GM23338 (cell line): ENCODE results near the gene ALG14. TPM values are rescaled to one million over a fixed set of nuclear protein-coding genes. Genes with fewer than 3 reads are reported as not detected.

Experiments used
- ATAC-seq: fragments of 200-7000 bp; cut with Tn5 transposase; 3 replicates; pipeline ENCODE4 v1.9.1; 2020
- DNase-seq: peaks from one replicate; pipeline ENCODE4 v3.0.0-alpha.2; 2015; ENCODE audit warnings: low spot score
- H2AFZ ChIP-seq: fragments of 200-600 bp; sonication (generic); 2 replicates; pipeline ENCODE4 v1.8.0; 2016; ENCODE audit warnings: antibody characterized with exemption, mild to moderate bottlenecking, moderate library complexity
- H3F3A ChIP-seq: fragments of 200-600 bp; sonication (generic); replicated peaks from 2 replicates; pipeline ENCODE4 v1.8.0; 2017; ENCODE audit warnings: antibody characterized with exemption, mixed run types, low read depth
- H3K27ac ChIP-seq: fragments of 200-600 bp; sonication (generic); 2 replicates; pipeline ENCODE4 v1.6.1; 2016; ENCODE audit warnings: low read depth
- H3K27me3 ChIP-seq: fragments of 200-600 bp; sonication (generic); 2 replicates; pipeline ENCODE4 v1.8.0; 2016; ENCODE audit warnings: mild to moderate bottlenecking, mixed run types, moderate library complexity; ENCODE audit not compliant: insufficient read depth
- H3K36me3 ChIP-seq: fragments of 200-600 bp; sonication (generic); 2 replicates; pipeline ENCODE4 v1.8.0; 2016; ENCODE audit warnings: mild to moderate bottlenecking; ENCODE audit not compliant: insufficient read depth
- H3K4me1 ChIP-seq: fragments of 200-600 bp; sonication (generic); 2 replicates; pipeline ENCODE4 v1.8.0; 2016; ENCODE audit warnings: mild to moderate bottlenecking, moderate library complexity; ENCODE audit not compliant: insufficient read depth
- H3K4me2 ChIP-seq: fragments of 200-600 bp; sonication (generic); 2 replicates; pipeline ENCODE4 v1.7.1; 2017; ENCODE audit warnings: mixed run types
- H3K4me3 ChIP-seq: fragments of 200-600 bp; sonication (generic); 2 replicates; pipeline ENCODE4 v1.6.1; 2016; ENCODE audit warnings: mixed run types
- H3K79me2 ChIP-seq: fragments of 200-600 bp; sonication (generic); replicated peaks from 2 replicates; pipeline ENCODE4 v1.8.0; 2017; ENCODE audit warnings: mild to moderate bottlenecking; ENCODE audit not compliant: insufficient read depth
- H3K9me2 ChIP-seq: fragments of 200-600 bp; sonication (generic); 2 replicates; pipeline ENCODE4 v1.8.0; 2017; ENCODE audit not compliant: insufficient read depth
- H4K20me1 ChIP-seq: fragments of 200-600 bp; sonication (generic); replicated peaks from 2 replicates; pipeline ENCODE4 v1.8.0; 2017; ENCODE audit warnings: mild to moderate bottlenecking; ENCODE audit not compliant: insufficient read depth
- H3K27ac Mint-ChIP-seq: 2 replicates; pipeline ENCODE4 v1.8.0; 2020; ENCODE audit warnings: inconsistent platforms, mild to moderate bottlenecking, moderate library complexity, mixed read lengths
- H3K27me3 Mint-ChIP-seq: 3 replicates; pipeline ENCODE4 v1.8.0; 2022; ENCODE audit warnings: low read depth, mild to moderate bottlenecking, moderate library complexity, mixed read lengths, inconsistent platforms; ENCODE audit not compliant: insufficient read depth, poor library complexity
- H3K36me3 Mint-ChIP-seq: 3 replicates; pipeline ENCODE4 v1.8.0; 2021; ENCODE audit warnings: low read depth, mild to moderate bottlenecking, inconsistent platforms, moderate library complexity, mixed read lengths
- H3K4me1 Mint-ChIP-seq: 3 replicates; pipeline ENCODE4 v1.8.0; 2020; ENCODE audit warnings: mild to moderate bottlenecking, inconsistent platforms, mixed read lengths
- H3K4me3 Mint-ChIP-seq: 3 replicates; pipeline ENCODE4 v1.8.0; 2021; ENCODE audit warnings: moderate library complexity, mild to moderate bottlenecking, inconsistent platforms, mixed read lengths
- H3K9me3 Mint-ChIP-seq: 3 replicates; pipeline ENCODE4 v1.8.0; 2020; ENCODE audit warnings: moderate library complexity, mild to moderate bottlenecking, inconsistent platforms, mixed read lengths
- CREB1 ChIP-seq: fragments of 250-450 bp; sonication (Bioruptor Pico); IDR thresholded peaks from 2 replicates; pipeline ENCODE4 v1.5.0; 2020; ENCODE audit warnings: low read depth, mild to moderate bottlenecking, moderate library complexity
- EZH2 ChIP-seq: fragments of 200-600 bp; sonication (generic); IDR thresholded peaks from one replicate; pipeline ENCODE4 v1.8.0; 2017; ENCODE audit warnings: antibody characterized with exemption, mild to moderate bottlenecking, low read depth; ENCODE audit not compliant: unreplicated experiment
- EZH2phosphoT487 ChIP-seq: fragments of 200-600 bp; sonication (generic); IDR thresholded peaks from one replicate; pipeline ENCODE4 v1.8.1; 2018; ENCODE audit warnings: antibody characterized with exemption; ENCODE audit not compliant: unreplicated experiment
- JUNB ChIP-seq: IDR thresholded peaks from one replicate; pipeline ENCODE4 v1.6.1; 2016; ENCODE audit warnings: antibody characterized with exemption; ENCODE audit not compliant: unreplicated experiment
- POLR2AphosphoS5 ChIP-seq: IDR thresholded peaks from 2 replicates; pipeline ENCODE4 v1.6.1; 2016; ENCODE audit warnings: antibody characterized with exemption, low read depth
- REST ChIP-seq: IDR thresholded peaks from one replicate; pipeline ENCODE4 v1.6.1; 2018; ENCODE audit warnings: antibody characterized with exemption; ENCODE audit not compliant: unreplicated experiment
- ZNF331 ChIP-seq: fragments of 250-450 bp; sonication (Bioruptor Pico); IDR thresholded peaks from 2 replicates; pipeline ENCODE4 v1.5.0; 2020; ENCODE audit warnings: low read depth, mild to moderate bottlenecking, moderate library complexity
- ZNF462 ChIP-seq: fragments of 250-450 bp; sonication (Bioruptor Pico); IDR thresholded peaks from 2 replicates; pipeline ENCODE4 v1.5.0; 2020; ENCODE audit warnings: mild to moderate bottlenecking, moderate library complexity
- polyA plus RNA-seq: library from polyadenylated mRNA; unstranded; fragments of >200 nt; fragmentation: Nextera tagmentation; extraction: Ambion mirVana; gene quantifications from 2 replicates; pipeline ENCODE4 v1.2.1, GENCODE V29; 2016
- total RNA-seq: library from RNA; depleted of rRNA; stranded (reverse); fragments of >200 nt; shearing (Covaris generic); gene quantifications from 2 replicates; pipeline ENCODE4 v1.2.3, GENCODE V29; 2014
- TF ChIP-seq, protein P1 (sequence below): IDR thresholded peaks from 2 replicates; pipeline ENCODE4 v1.6.1; 2016; ENCODE audit warnings: antibody characterized with exemption

The ALG14 gene
- total and polyA plus RNA-seq, 2 experiments from 2014 or later = 0.42 to 2.8 TPM

DNA sequence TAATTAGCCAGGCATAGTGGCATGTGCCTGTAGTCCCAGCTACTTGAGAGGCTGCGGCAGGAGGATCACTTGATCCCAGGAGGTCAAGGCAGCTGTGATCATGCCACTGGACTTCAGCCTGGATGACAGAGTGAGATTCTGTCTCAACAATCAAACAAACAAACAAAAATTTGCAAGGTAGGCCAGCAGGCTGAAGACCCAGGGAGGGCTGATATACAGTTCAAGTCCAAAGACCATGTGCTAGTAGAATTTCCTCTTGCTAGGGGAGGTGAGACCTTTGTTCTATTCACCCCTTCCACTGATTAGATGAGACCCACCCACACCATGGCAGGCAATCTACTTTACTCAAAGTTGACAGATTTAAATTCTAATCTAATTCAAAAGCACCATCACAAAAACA is 114.7 kb downstream of the ALG14 start:
- H3K4me2 ChIP-seq = no peak overlapping the region
- H3K27me3 ChIP-seq = no peaks in the 10 kb centered on the region
- no peaks in the 10 kb centered on the region for H3K36me3 ChIP-seq
- no peak overlapping the region for H3K4me3 ChIP-seq
- no peak overlapping the region for H3K27ac Mint-ChIP-seq
- H3K4me1 ChIP-seq = peaks cover 12% of the 10 kb centered on the region
- TF ChIP-seq EZH2 (no peak), ZNF331 (CRISPR knock-in tag) (no peak), EZH2phosphoT487 (no peak), POLR2AphosphoS5 (no peak)
- H4K20me1 ChIP-seq = no peaks in the 10 kb centered on the region
- H2AFZ ChIP-seq = no peak overlapping the region
- H3K27me3 Mint-ChIP-seq = peaks cover 5% of the 10 kb centered on the region
- H3K4me3 Mint-ChIP-seq = no peak overlapping the region
- ATAC-seq = no peak
- H3F3A ChIP-seq = no peaks in the 10 kb centered on the region
- H3K79me2 ChIP-seq = no peaks in the 10 kb centered on the region
- H3K27ac ChIP-seq = no peak overlapping the region
- H3K9me2 ChIP-seq = no peaks in the 10 kb centered on the region
- peaks cover 12% of the 10 kb centered on the region for H3K4me1 Mint-ChIP-seq
- no peaks in the 10 kb centered on the region for H3K36me3 Mint-ChIP-seq
- no peak for DNase-seq
- H3K9me3 Mint-ChIP-seq = no peaks in the 10 kb centered on the region

- no peak overlapping the region for H3K27ac Mint-ChIP-seq
- H3K36me3 Mint-ChIP-seq = no peaks in the 10 kb centered on the region; the same call in 2 of the 3 replicates
- H3K27ac ChIP-seq = no peak overlapping the region
- H3K4me2 ChIP-seq = no peak overlapping the region
- no peak overlapping the region for H3K4me3 ChIP-seq
- no peaks in the 10 kb centered on the region for H3K27me3 ChIP-seq
- peaks cover 5% of the 10 kb centered on the region for H3K27me3 Mint-ChIP-seq
- no peaks in the 10 kb centered on the region for H3K9me3 Mint-ChIP-seq
- no peaks in the 10 kb centered on the region for H3K9me2 ChIP-seq
- no peaks in the 10 kb centered on the region for H4K20me1 ChIP-seq
- no peak for ATAC-seq
- H3K4me1 ChIP-seq = peaks cover 12% of the 10 kb centered on the region
- no peak overlapping the region for H3K4me3 Mint-ChIP-seq
- H3K4me1 Mint-ChIP-seq = peaks cover 12% of the 10 kb centered on the region
- no peaks in the 10 kb centered on the region for H3F3A ChIP-seq
- DNase-seq = no peak
- H2AFZ ChIP-seq = peak overlapping the region; percentile 32; the same call in 1 of the 2 replicates
- H3K36me3 ChIP-seq = no peaks in the 10 kb centered on the region
- H3K79me2 ChIP-seq = no peaks in the 10 kb centered on the region
- TF ChIP-seq JUNB (no peak), ZNF462 (CRISPR knock-in tag) (no peak), ZNF331 (CRISPR knock-in tag) (no peak), POLR2AphosphoS5 (no peak), CREB1 (CRISPR knock-in tag) (no peak), EZH2phosphoT487 (no peak), REST (no peak)
- TF ChIP-seq, protein P1, sequence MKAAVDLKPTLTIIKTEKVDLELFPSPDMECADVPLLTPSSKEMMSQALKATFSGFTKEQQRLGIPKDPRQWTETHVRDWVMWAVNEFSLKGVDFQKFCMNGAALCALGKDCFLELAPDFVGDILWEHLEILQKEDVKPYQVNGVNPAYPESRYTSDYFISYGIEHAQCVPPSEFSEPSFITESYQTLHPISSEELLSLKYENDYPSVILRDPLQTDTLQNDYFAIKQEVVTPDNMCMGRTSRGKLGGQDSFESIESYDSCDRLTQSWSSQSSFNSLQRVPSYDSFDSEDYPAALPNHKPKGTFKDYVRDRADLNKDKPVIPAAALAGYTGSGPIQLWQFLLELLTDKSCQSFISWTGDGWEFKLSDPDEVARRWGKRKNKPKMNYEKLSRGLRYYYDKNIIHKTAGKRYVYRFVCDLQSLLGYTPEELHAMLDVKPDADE = no peak
Measured at GRCh38 chr1:94955767-94956632, 116.8 kb downstream of the ALG14 start.
